HTR-8/SVneo (cell line): ENCODE data around the gene ATRN.

Experiments
- DNase-seq: peaks from one replicate; pipeline ENCODE4 v3.0.0; 2011; ENCODE audit warnings: low spot score, mixed read lengths; ENCODE audit not compliant: insufficient read length
- FAIRE-seq: peaks from 2 replicates; lab custom pipeline; 2011; peaks lifted over from hg19 to GRCh38; lab: Jason Lieb, UNC

Gene ATRN

GRCh38 chr20:3669710-3670367 lies 199.0 kb downstream of the ATRN start:
- FAIRE-seq: no peak
- no peak for DNase-seq

- DNase-seq (no peak), FAIRE-seq (peak; percentile 4)
Measured at GRCh38 chr20:3670511-3670910, 199.7 kb downstream of the ATRN start.

GRCh38 chr20:3670945-3671344 lies 200.1 kb downstream of the ATRN start:
- DNase-seq (no peak), FAIRE-seq (no peak)

GRCh38 chr20:3671986-3672546 lies 201.2 kb downstream of the ATRN start:
- DNase-seq: no peak
- no peak for FAIRE-seq

GRCh38 chr20:3672547-3673171 lies 201.8 kb downstream of the ATRN start:
- DNase-seq (no peak), FAIRE-seq (no peak)

GRCh38 chr20:3673221-3674070 lies 202.6 kb downstream of the ATRN start:
- FAIRE-seq (no peak), DNase-seq (no peak)

GRCh38 chr20:3674447-3674846 lies 203.6 kb downstream of the ATRN start:
- FAIRE-seq: no peak
- no peak for DNase-seq

GRCh38 chr20:3674995-3675900 lies 204.4 kb downstream of the ATRN start:
- DNase-seq (no peak), FAIRE-seq (no peak)

- FAIRE-seq (no peak), DNase-seq (no peak)
Measured at GRCh38 chr20:3677733-3678132, 206.9 kb downstream of the ATRN start.

- FAIRE-seq: no peak
Measured at GRCh38 chr20:3678198-3678597, 207.4 kb downstream of the ATRN start.

GRCh38 chr20:3678856-3679720 lies 208.3 kb downstream of the ATRN start:
- DNase-seq (no peak), FAIRE-seq (no peak)

More at GRCh38 chr20:3678198-3678597, 207.4 kb downstream of the ATRN start:
- DNase-seq: no peak

GRCh38 chr20:3679749-3680700 lies 209.2 kb downstream of the ATRN start:
- DNase-seq (peak; percentile 57), FAIRE-seq (peak; percentile 36)

GRCh38 chr20:3680701-3681351 lies 210.0 kb downstream of the ATRN start:
- DNase-seq: no peak
- FAIRE-seq: peak; percentile 13

- FAIRE-seq: no peak
- DNase-seq: no peak
Measured at GRCh38 chr20:3681352-3681930, 210.6 kb downstream of the ATRN start.

GRCh38 chr20:3681931-3682781 lies 211.3 kb downstream of the ATRN start, which contains the start of gene ADAM33:
Gene ADAM33, minus strand, starts transcription at chr20:3682010. Its CDS starts 6 bp downstream, at chr20:3682004.
- DNase-seq (peak; percentile 31), FAIRE-seq (no peak)

GRCh38 chr20:3685341-3685740 lies 214.5 kb downstream of the ATRN start:
- no peak for FAIRE-seq
- DNase-seq: no peak
